ENCODE measurements around the gene BANK1. TPM values are rescaled to one million over a fixed set of nuclear protein-coding genes. Genes with fewer than 3 reads are reported as not detected.

The BANK1 gene
- total RNA-seq, 1 experiment from 2014 or later: 1.1 TPM

GRCh38 chr4:101762025-101762424 is 28.5 kb upstream of the BANK1 start:
- H3K27me3 ChIP-seq (ENCODE audit: insufficient read depth, low read length): no peaks in the 10 kb centered on the region
- H2BK20ac ChIP-seq (ENCODE audit: low read depth, low read length, poor library complexity, severe bottlenecking): no peak overlapping the region
- H2AK5ac ChIP-seq (ENCODE audit: insufficient read length, low read length): no peak overlapping the region
- Mint-ChIP-seq H3K27me3 (ENCODE audit: low read depth) (peaks cover 1% of the 10 kb centered on the region; the same call in 1 of the 2 replicates), H3K4me3 (no peak overlapping the region), H3K9me3 (peaks cover 0 to 5% of the 10 kb centered on the region in 2 experiments; a peak in 3 of 5 replicates), H3K36me3 (ENCODE audit: insufficient read depth in 1 of 3, low read depth in 3 of 3) (peaks cover 0 to 4% (median 0%) of the 10 kb centered on the region in 3 experiments; a peak in 4 of 7 replicates), H3K4me1 (peaks cover 14 to 15% of the 10 kb centered on the region in 2 experiments), H3K27ac (peak overlapping the region in 2 of 3 experiments; percentile 86 to 88; a peak in 2 of 7 replicates)
- H3K9ac ChIP-seq (ENCODE audit: extremely low read depth, insufficient read length, low read length): no peak overlapping the region
- DNase-seq: no peak
- H3T11ph ChIP-seq (ENCODE audit: low read length): no peak overlapping the region
- no peak overlapping the region for H3K56ac ChIP-seq (ENCODE audit: insufficient read length, low read depth, low read length)
- H3K79me1 ChIP-seq (ENCODE audit: insufficient read depth, low read depth, low read length, poor library complexity, severe bottlenecking): no peaks in the 10 kb centered on the region
- H3K23ac ChIP-seq (ENCODE audit: insufficient read length, low read depth, low read length): no peak overlapping the region
- no peaks in the 10 kb centered on the region for H3K4me1 ChIP-seq (ENCODE audit: insufficient read depth, low read length)
- H2BK5ac ChIP-seq (ENCODE audit: insufficient read length, low read length): no peak overlapping the region
- TF ChIP-seq, protein P1, sequence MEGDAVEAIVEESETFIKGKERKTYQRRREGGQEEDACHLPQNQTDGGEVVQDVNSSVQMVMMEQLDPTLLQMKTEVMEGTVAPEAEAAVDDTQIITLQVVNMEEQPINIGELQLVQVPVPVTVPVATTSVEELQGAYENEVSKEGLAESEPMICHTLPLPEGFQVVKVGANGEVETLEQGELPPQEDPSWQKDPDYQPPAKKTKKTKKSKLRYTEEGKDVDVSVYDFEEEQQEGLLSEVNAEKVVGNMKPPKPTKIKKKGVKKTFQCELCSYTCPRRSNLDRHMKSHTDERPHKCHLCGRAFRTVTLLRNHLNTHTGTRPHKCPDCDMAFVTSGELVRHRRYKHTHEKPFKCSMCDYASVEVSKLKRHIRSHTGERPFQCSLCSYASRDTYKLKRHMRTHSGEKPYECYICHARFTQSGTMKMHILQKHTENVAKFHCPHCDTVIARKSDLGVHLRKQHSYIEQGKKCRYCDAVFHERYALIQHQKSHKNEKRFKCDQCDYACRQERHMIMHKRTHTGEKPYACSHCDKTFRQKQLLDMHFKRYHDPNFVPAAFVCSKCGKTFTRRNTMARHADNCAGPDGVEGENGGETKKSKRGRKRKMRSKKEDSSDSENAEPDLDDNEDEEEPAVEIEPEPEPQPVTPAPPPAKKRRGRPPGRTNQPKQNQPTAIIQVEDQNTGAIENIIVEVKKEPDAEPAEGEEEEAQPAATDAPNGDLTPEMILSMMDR (conservative IDR thresholded peaks at IDR 0.05): no peak
- H2BK15ac ChIP-seq (ENCODE audit: low read depth, low read length): no peak overlapping the region
- no peaks in the 10 kb centered on the region for H3K79me2 ChIP-seq (ENCODE audit: insufficient read depth, low read length)
- H3K9me3 ChIP-seq (ENCODE audit: control insufficient read depth, low read depth, low read length): no peaks in the 10 kb centered on the region
- no CpG with 5 or more reads among the region's 2 CpGs for WGBS (ENCODE audit: extremely low coverage, insufficient read length, low lambda C conversion rate)
- no peak overlapping the region for H4K8ac ChIP-seq (replicated peaks; ENCODE audit: insufficient read length, low read depth, low read length)
- H3K14ac ChIP-seq (ENCODE audit: insufficient read depth, low read length): no peak overlapping the region
- H3K23me2 ChIP-seq (ENCODE audit: insufficient read length, low read depth, low read length, poor library complexity, severe bottlenecking): no peaks in the 10 kb centered on the region
- no peak overlapping the region for H2BK12ac ChIP-seq (ENCODE audit: insufficient read length, low read depth, low read length)
- no peak overlapping the region for H3K4me2 ChIP-seq (ENCODE audit: insufficient read depth, insufficient read length, low read length)
- no peak overlapping the region for H2BK120ac ChIP-seq (ENCODE audit: low read depth, low read length, poor library complexity, severe bottlenecking)
- no peak overlapping the region for H2AFZ ChIP-seq (ENCODE audit: low read length)
- no peak overlapping the region for H4K91ac ChIP-seq (ENCODE audit: insufficient read length, low read depth, low read length)
- no peak overlapping the region for H3K4ac ChIP-seq (ENCODE audit: low read depth, low read length)
- H4K20me1 ChIP-seq (ENCODE audit: control insufficient read depth, insufficient read depth, insufficient read length): no peaks in the 10 kb centered on the region
- H3K18ac ChIP-seq (ENCODE audit: insufficient read length, low read depth, low read length): no peak overlapping the region
- no peak overlapping the region for H4K5ac ChIP-seq (ENCODE audit: insufficient read length, low read depth, low read length)
- no peak overlapping the region for H3K27ac ChIP-seq (ENCODE audit: insufficient read length, low read depth, low read length)

Measured in H9 (cell line).